HEK293 (cell line): ENCODE results near the gene REG3A.

Experiments used
- CTCF ChIA-PET: fragments of 350-600 bp; formaldehyde crosslinking; extraction: SDS; loops from one replicate; lab custom pipeline; 2021; ENCODE audit warnings: antibody characterized with exemption; lab: Yijun Ruan, JAX
- POLR2A ChIA-PET: fragments of 300-600 bp; formaldehyde crosslinking; extraction: SDS; loops from one replicate; lab custom pipeline; 2020; ENCODE audit warnings: antibody characterized with exemption, inconsistent platforms; lab: Yijun Ruan, JAX
- H3K27ac ChIP-seq: fragments of 200-500 bp; sonication (Bioruptor generic); 2 replicates; pipeline ENCODE4 v1.5.1; 2014; ENCODE audit warnings: low read depth, low read length, control low read depth, inconsistent platforms; ENCODE audit errors: extremely low read depth
- H3K36me3 ChIP-seq, 2 experiments: fragments of 200-500 bp in 1 of 2; sonication (Bioruptor generic) in 1 of 2; 1 replicate in 1 of 2; 2 replicates in 1 of 2; pipeline ENCODE4 v1.5.1; 2014 to 2017; ENCODE audit warnings: inconsistent platforms in 2 of 2, low read length in 2 of 2; ENCODE audit not compliant: control insufficient read depth in 2 of 2, insufficient read depth in 1 of 2
- H3K4me1 ChIP-seq: fragments of 200-500 bp; sonication (Bioruptor generic); 2 replicates; pipeline ENCODE4 v1.5.1; 2014; ENCODE audit warnings: mild to moderate bottlenecking, low read length, inconsistent platforms; ENCODE audit not compliant: control insufficient read depth, insufficient read depth
- H3K4me3 ChIP-seq: 2 replicates; pipeline ENCODE4 v1.5.1; 2011; ENCODE audit warnings: low read depth, mild to moderate bottlenecking, control low read depth, low read length, moderate library complexity
- H3K9me3 ChIP-seq: fragments of 200-500 bp; sonication (Bioruptor generic); 2 replicates; pipeline ENCODE4 v1.5.1; 2014; ENCODE audit warnings: low read depth, low read length, inconsistent platforms; ENCODE audit not compliant: control insufficient read depth, insufficient read depth
- ATF2 ChIP-seq: fragments of 450-650 bp; formaldehyde crosslinking; IDR thresholded peaks from 2 replicates; pipeline ENCODE4 v1.5.1; 2016; ENCODE audit warnings: missing biosample characterization, missing genetic modification characterization, low read depth
- GLI4 ChIP-seq: fragments of 450-650 bp; formaldehyde crosslinking; IDR thresholded peaks from 2 replicates; pipeline ENCODE4 v1.5.1; 2016; ENCODE audit warnings: missing biosample characterization, missing genetic modification characterization
- IKZF3 ChIP-seq: fragments of 450-650 bp; IDR thresholded peaks from 2 replicates; pipeline ENCODE4 v1.5.0; 2018; ENCODE audit warnings: missing biosample characterization, mild to moderate bottlenecking, missing genetic modification characterization, moderate library complexity
- ZBTB8A ChIP-seq: fragments of 450-650 bp; formaldehyde crosslinking; IDR thresholded peaks from 2 replicates; pipeline ENCODE4 v1.5.1; 2016; ENCODE audit warnings: missing biosample characterization, missing genetic modification characterization
- ZIC2 ChIP-seq: fragments of 450-650 bp; formaldehyde crosslinking; IDR thresholded peaks from 2 replicates; pipeline ENCODE4 v1.5.1; 2016; ENCODE audit warnings: missing biosample characterization, missing genetic modification characterization
- ZNF280C ChIP-seq: fragments of 450-650 bp; formaldehyde crosslinking; IDR thresholded peaks from 2 replicates; pipeline ENCODE4 v1.5.1; 2016; ENCODE audit warnings: missing biosample characterization, missing genetic modification characterization
- ZNF423 ChIP-seq: fragments of 450-650 bp; formaldehyde crosslinking; IDR thresholded peaks from 2 replicates; pipeline ENCODE4 v1.5.1; 2016; ENCODE audit warnings: missing biosample characterization, missing genetic modification characterization
- ZNF48 ChIP-seq: fragments of 450-650 bp; formaldehyde crosslinking; IDR thresholded peaks from 2 replicates; pipeline ENCODE4 v1.5.1; 2016; ENCODE audit warnings: missing biosample characterization, missing genetic modification characterization
- ZNF549 ChIP-seq: fragments of 450-650 bp; IDR thresholded peaks from 2 replicates; pipeline ENCODE4 v1.5.1; 2018; ENCODE audit warnings: missing biosample characterization, missing genetic modification characterization, mild to moderate bottlenecking, inconsistent platforms, moderate library complexity
- ZNF658 ChIP-seq: fragments of 450-650 bp; formaldehyde crosslinking; IDR thresholded peaks from 2 replicates; pipeline ENCODE4; 2016; ENCODE audit warnings: missing biosample characterization, missing genetic modification characterization
- ZNF785 ChIP-seq: fragments of 450-650 bp; formaldehyde crosslinking; IDR thresholded peaks from 2 replicates; pipeline ENCODE4 v1.5.1; 2016; ENCODE audit warnings: missing biosample characterization, missing genetic modification characterization
- ZNF830 ChIP-seq: fragments of 450-650 bp; IDR thresholded peaks from 2 replicates; pipeline ENCODE4 v1.5.0; 2018; ENCODE audit warnings: missing biosample characterization, missing genetic modification characterization, low read depth, mild to moderate bottlenecking, moderate library complexity
- TF ChIP-seq, protein P1 (sequence below): fragments of 450-650 bp; formaldehyde crosslinking; conservative IDR thresholded peaks from 2 replicates; pipeline ENCODE4 v1.5.1; 2016; ENCODE audit warnings: low read depth, missing biosample characterization, missing genetic modification characterization
- TF ChIP-seq, protein P2 (sequence below): fragments of 450-650 bp; formaldehyde crosslinking; IDR thresholded peaks from 2 replicates; pipeline ENCODE4 v1.5.1; 2017; ENCODE audit warnings: missing biosample characterization, missing genetic modification characterization

REG3A gene

GRCh38 chr2:79129804-79130203 lies 29.7 kb downstream of the REG3A start:
- CTCF ChIA-PET = interaction anchor here (1.0 kb wide), 1 partner anchor 90 kb away, joined by 3 read pairs; no protein-coding TSS in a partner anchor
- POLR2A ChIA-PET = no interaction called here
- no peak overlapping the region for H3K27ac ChIP-seq
- no peaks in the 10 kb centered on the region for H3K4me1 ChIP-seq
- no peak overlapping the region for H3K4me3 ChIP-seq
- TF ChIP-seq ZIC2 (tag by site-specific recombination) = no peak
- no peak for TF ChIP-seq ZBTB8A (tag by site-specific recombination)
- TF ChIP-seq ZNF785 (tag by site-specific recombination) = no peak
- no peak for TF ChIP-seq ZNF280C (tag by site-specific recombination)
- no peak for TF ChIP-seq IKZF3
- no peak for TF ChIP-seq GLI4 (tag by site-specific recombination)
- no peak for TF ChIP-seq ZNF830 (tag by site-specific recombination)
- TF ChIP-seq, protein P1, sequence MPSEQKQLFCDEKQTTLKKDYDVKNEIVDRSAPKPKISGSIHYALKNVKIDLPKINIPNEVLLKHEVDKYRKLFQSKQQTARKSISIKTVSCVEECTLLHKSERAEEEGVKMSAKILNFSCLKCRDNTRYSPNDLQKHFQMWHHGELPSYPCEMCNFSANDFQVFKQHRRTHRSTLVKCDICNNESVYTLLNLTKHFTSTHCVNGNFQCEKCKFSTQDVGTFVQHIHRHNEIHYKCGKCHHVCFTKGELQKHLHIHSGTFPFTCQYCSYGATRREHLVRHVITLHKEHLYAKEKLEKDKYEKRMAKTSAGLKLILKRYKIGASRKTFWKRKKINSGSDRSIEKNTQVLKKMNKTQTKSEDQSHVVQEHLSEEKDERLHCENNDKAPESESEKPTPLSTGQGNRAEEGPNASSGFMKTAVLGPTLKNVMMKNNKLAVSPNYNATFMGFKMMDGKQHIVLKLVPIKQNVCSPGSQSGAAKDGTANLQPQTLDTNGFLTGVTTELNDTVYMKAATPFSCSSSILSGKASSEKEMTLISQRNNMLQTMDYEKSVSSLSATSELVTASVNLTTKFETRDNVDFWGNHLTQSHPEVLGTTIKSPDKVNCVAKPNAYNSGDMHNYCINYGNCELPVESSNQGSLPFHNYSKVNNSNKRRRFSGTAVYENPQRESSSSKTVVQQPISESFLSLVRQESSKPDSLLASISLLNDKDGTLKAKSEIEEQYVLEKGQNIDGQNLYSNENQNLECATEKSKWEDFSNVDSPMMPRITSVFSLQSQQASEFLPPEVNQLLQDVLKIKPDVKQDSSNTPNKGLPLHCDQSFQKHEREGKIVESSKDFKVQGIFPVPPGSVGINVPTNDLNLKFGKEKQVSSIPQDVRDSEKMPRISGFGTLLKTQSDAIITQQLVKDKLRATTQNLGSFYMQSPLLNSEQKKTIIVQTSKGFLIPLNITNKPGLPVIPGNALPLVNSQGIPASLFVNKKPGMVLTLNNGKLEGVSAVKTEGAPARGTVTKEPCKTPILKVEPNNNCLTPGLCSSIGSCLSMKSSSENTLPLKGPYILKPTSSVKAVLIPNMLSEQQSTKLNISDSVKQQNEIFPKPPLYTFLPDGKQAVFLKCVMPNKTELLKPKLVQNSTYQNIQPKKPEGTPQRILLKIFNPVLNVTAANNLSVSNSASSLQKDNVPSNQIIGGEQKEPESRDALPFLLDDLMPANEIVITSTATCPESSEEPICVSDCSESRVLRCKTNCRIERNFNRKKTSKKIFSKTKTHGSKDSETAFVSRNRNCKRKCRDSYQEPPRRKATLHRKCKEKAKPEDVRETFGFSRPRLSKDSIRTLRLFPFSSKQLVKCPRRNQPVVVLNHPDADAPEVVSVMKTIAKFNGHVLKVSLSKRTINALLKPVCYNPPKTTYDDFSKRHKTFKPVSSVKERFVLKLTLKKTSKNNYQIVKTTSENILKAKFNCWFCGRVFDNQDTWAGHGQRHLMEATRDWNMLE = no peak
- TF ChIP-seq, all 188 proteins: peak for 0
- Histone ChIP-seq H3K9me3 (no peaks in the 10 kb centered on the region), H3K36me3 (no peaks in the 10 kb centered on the region)

GRCh38 chr2:79129260-79129659 lies 30.3 kb downstream of the REG3A start:
- H3K4me3 ChIP-seq = no peak overlapping the region
- TF ChIP-seq, protein P2, sequence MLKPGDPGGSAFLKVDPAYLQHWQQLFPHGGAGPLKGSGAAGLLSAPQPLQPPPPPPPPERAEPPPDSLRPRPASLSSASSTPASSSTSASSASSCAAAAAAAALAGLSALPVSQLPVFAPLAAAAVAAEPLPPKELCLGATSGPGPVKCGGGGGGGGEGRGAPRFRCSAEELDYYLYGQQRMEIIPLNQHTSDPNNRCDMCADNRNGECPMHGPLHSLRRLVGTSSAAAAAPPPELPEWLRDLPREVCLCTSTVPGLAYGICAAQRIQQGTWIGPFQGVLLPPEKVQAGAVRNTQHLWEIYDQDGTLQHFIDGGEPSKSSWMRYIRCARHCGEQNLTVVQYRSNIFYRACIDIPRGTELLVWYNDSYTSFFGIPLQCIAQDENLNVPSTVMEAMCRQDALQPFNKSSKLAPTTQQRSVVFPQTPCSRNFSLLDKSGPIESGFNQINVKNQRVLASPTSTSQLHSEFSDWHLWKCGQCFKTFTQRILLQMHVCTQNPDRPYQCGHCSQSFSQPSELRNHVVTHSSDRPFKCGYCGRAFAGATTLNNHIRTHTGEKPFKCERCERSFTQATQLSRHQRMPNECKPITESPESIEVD (tag by site-specific recombination) = no peak
- TF ChIP-seq ZNF423 (tag by site-specific recombination) = no peak
- TF ChIP-seq ATF2 (tag by site-specific recombination) = no peak
- no peak for TF ChIP-seq ZNF549
- no peak for TF ChIP-seq ZNF658 (tag by site-specific recombination)
- TF ChIP-seq IKZF3 = no peak
- no peak for TF ChIP-seq ZNF48 (tag by site-specific recombination)
- TF ChIP-seq, all 188 proteins: peak for 0
- H3K27ac ChIP-seq = no peak overlapping the region
- H3K36me3 ChIP-seq = no peaks in the 10 kb centered on the region
- ChIA-PET POLR2A (no interaction called here), CTCF (no interaction called here)
- no peaks in the 10 kb centered on the region for H3K4me1 ChIP-seq
- no peaks in the 10 kb centered on the region for H3K9me3 ChIP-seq
